HG03135 (cell line): Measurements from ENCODE around the gene TMEM92.

Experiments used
- ATAC-seq: cut with Tn5 transposase; IDR thresholded peaks from one replicate; pipeline ENCODE4 v1.9.1; 2021; ENCODE audit warnings: mild to moderate bottlenecking, moderate library complexity; ENCODE audit not compliant: unreplicated experiment

TMEM92 gene

GRCh38 chr17:50322271-50322670 lies 48.0 kb downstream of the TMEM92 start:
- ATAC-seq, result no peak

GRCh38 chr17:50323060-50323459 lies 48.8 kb downstream of the TMEM92 start:
- ATAC-seq, result no peak

GRCh38 chr17:50325906-50326305 lies 51.6 kb downstream of the TMEM92 start:
- no peak for ATAC-seq

GRCh38 chr17:50326831-50327364 lies 52.6 kb downstream of the TMEM92 start:
- ATAC-seq, result no peak

- ATAC-seq, result no peak
Measured at GRCh38 chr17:50328363-50329325, 54.4 kb downstream of the TMEM92 start.

GRCh38 chr17:50329716-50330115 lies 55.5 kb downstream of the TMEM92 start:
- ATAC-seq, result no peak

GRCh38 chr17:50330151-50330775 lies 56.0 kb downstream of the TMEM92 start:
- ATAC-seq, result no peak
